Measurements from ENCODE around the gene RPS24.

RPS24 gene

GRCh38 chr10:78007172-78007571 lies 26.5 kb upstream of the RPS24 start:
- Histone ChIP-seq H3K36me3 (ENCODE audit: insufficient read depth, low read length) (peaks cover 79% of the 10 kb centered on the region), H3K4me2 (ENCODE audit: low read length) (no peak overlapping the region), H3K27me3 (ENCODE audit: control insufficient read depth, insufficient read depth, low read length) (no peaks in the 10 kb centered on the region), H3K9me3 (replicated peaks; ENCODE audit: low read length) (no peaks in the 10 kb centered on the region), H3K4me1 (ENCODE audit: control insufficient read depth, insufficient read depth, low read length) (no peaks in the 10 kb centered on the region), H3K9ac (ENCODE audit: low read depth, low read length) (no peak overlapping the region), H3K4me3 (ENCODE audit: low read length) (no peak overlapping the region)

GRCh38 chr10:78009662-78010061 lies 24.0 kb upstream of the RPS24 start:
- H3K36me3 ChIP-seq (ENCODE audit: insufficient read depth, low read length) = peaks cover 83% of the 10 kb centered on the region

GRCh38 chr10:78010278-78010677 lies 23.4 kb upstream of the RPS24 start:
- no peaks in the 10 kb centered on the region for H3K4me1 ChIP-seq (ENCODE audit: control insufficient read depth, insufficient read depth, low read length)
- peaks cover 82% of the 10 kb centered on the region for H3K36me3 ChIP-seq (ENCODE audit: insufficient read depth, low read length)
- no peaks in the 10 kb centered on the region for H3K27me3 ChIP-seq (ENCODE audit: control insufficient read depth, insufficient read depth, low read length)
- H3K4me2 ChIP-seq (ENCODE audit: low read length) = no peak overlapping the region
- no peak overlapping the region for H3K4me3 ChIP-seq (ENCODE audit: low read length)
- H3K9me3 ChIP-seq (replicated peaks; ENCODE audit: low read length) = no peaks in the 10 kb centered on the region
- no peak overlapping the region for H3K9ac ChIP-seq (ENCODE audit: low read depth, low read length)

More at GRCh38 chr10:78009662-78010061, 24.0 kb upstream of the RPS24 start:
- no peaks in the 10 kb centered on the region for H3K4me1 ChIP-seq (ENCODE audit: control insufficient read depth, insufficient read depth, low read length)
- no peak overlapping the region for H3K9ac ChIP-seq (ENCODE audit: low read depth, low read length)
- no peak overlapping the region for H3K4me3 ChIP-seq (ENCODE audit: low read length)
- H3K27me3 ChIP-seq (ENCODE audit: control insufficient read depth, insufficient read depth, low read length) = no peaks in the 10 kb centered on the region
- H3K9me3 ChIP-seq (replicated peaks; ENCODE audit: low read length) = no peaks in the 10 kb centered on the region
- H3K4me2 ChIP-seq (ENCODE audit: low read length) = no peak overlapping the region

GRCh38 chr10:78011065-78011464 lies 22.6 kb upstream of the RPS24 start:
- Histone ChIP-seq H3K4me3 (ENCODE audit: low read length) (no peak overlapping the region), H3K4me2 (ENCODE audit: low read length) (no peak overlapping the region), H3K27me3 (ENCODE audit: control insufficient read depth, insufficient read depth, low read length) (no peaks in the 10 kb centered on the region), H3K36me3 (ENCODE audit: insufficient read depth, low read length) (peaks cover 82% of the 10 kb centered on the region), H3K9ac (ENCODE audit: low read depth, low read length) (no peak overlapping the region), H3K4me1 (ENCODE audit: control insufficient read depth, insufficient read depth, low read length) (no peaks in the 10 kb centered on the region), H3K9me3 (replicated peaks; ENCODE audit: low read length) (no peaks in the 10 kb centered on the region)

- Histone ChIP-seq H3K9ac (ENCODE audit: low read depth, low read length) (no peak overlapping the region), H3K4me2 (ENCODE audit: low read length) (no peak overlapping the region), H3K27me3 (ENCODE audit: control insufficient read depth, insufficient read depth, low read length) (no peaks in the 10 kb centered on the region), H3K9me3 (replicated peaks; ENCODE audit: low read length) (no peaks in the 10 kb centered on the region), H3K4me3 (ENCODE audit: low read length) (no peak overlapping the region), H3K36me3 (ENCODE audit: insufficient read depth, low read length) (peaks cover 80% of the 10 kb centered on the region), H3K4me1 (ENCODE audit: control insufficient read depth, insufficient read depth, low read length) (no peaks in the 10 kb centered on the region)
Measured at GRCh38 chr10:78013564-78013963, 20.1 kb upstream of the RPS24 start.

- no peaks in the 10 kb centered on the region for H3K4me1 ChIP-seq (ENCODE audit: control insufficient read depth, insufficient read depth, low read length)
- H3K27me3 ChIP-seq (ENCODE audit: control insufficient read depth, insufficient read depth, low read length) = no peaks in the 10 kb centered on the region
- no peak overlapping the region for H3K9ac ChIP-seq (ENCODE audit: low read depth, low read length)
- H3K4me2 ChIP-seq (ENCODE audit: low read length) = no peak overlapping the region
- H3K4me3 ChIP-seq (ENCODE audit: low read length) = no peak overlapping the region
- H3K36me3 ChIP-seq (ENCODE audit: insufficient read depth, low read length) = peaks cover 75% of the 10 kb centered on the region
- H3K9me3 ChIP-seq (replicated peaks; ENCODE audit: low read length) = no peaks in the 10 kb centered on the region
Measured at GRCh38 chr10:78015546-78015945, 18.1 kb upstream of the RPS24 start.

GRCh38 chr10:78017856-78018255 lies 15.8 kb upstream of the RPS24 start:
- Histone ChIP-seq H3K36me3 (ENCODE audit: insufficient read depth, low read length) (peaks cover 80% of the 10 kb centered on the region), H3K4me3 (ENCODE audit: low read length) (no peak overlapping the region), H3K4me2 (ENCODE audit: low read length) (no peak overlapping the region), H3K9ac (ENCODE audit: low read depth, low read length) (no peak overlapping the region), H3K9me3 (replicated peaks; ENCODE audit: low read length) (no peaks in the 10 kb centered on the region), H3K27me3 (ENCODE audit: control insufficient read depth, insufficient read depth, low read length) (no peaks in the 10 kb centered on the region), H3K4me1 (ENCODE audit: control insufficient read depth, insufficient read depth, low read length) (no peaks in the 10 kb centered on the region)

GRCh38 chr10:78019264-78019663 lies 14.4 kb upstream of the RPS24 start:
- no peak overlapping the region for H3K9ac ChIP-seq (ENCODE audit: low read depth, low read length)
- no peak overlapping the region for H3K4me2 ChIP-seq (ENCODE audit: low read length)
- H3K27me3 ChIP-seq (ENCODE audit: control insufficient read depth, insufficient read depth, low read length) = no peaks in the 10 kb centered on the region

GRCh38 chr10:78021201-78021600 lies 12.5 kb upstream of the RPS24 start:
- H3K4me1 ChIP-seq (ENCODE audit: control insufficient read depth, insufficient read depth, low read length) = peaks cover 12% of the 10 kb centered on the region
- peaks cover 77% of the 10 kb centered on the region for H3K36me3 ChIP-seq (ENCODE audit: insufficient read depth, low read length)
- no peaks in the 10 kb centered on the region for H3K9me3 ChIP-seq (replicated peaks; ENCODE audit: low read length)

More at GRCh38 chr10:78019264-78019663, 14.4 kb upstream of the RPS24 start:
- Histone ChIP-seq H3K36me3 (ENCODE audit: insufficient read depth, low read length) (peaks cover 80% of the 10 kb centered on the region), H3K9me3 (replicated peaks; ENCODE audit: low read length) (no peaks in the 10 kb centered on the region), H3K4me1 (ENCODE audit: control insufficient read depth, insufficient read depth, low read length) (no peaks in the 10 kb centered on the region), H3K4me3 (ENCODE audit: low read length) (no peak overlapping the region)

GRCh38 chr10:78023741-78024140 lies 9.9 kb upstream of the RPS24 start:
- H3K9ac ChIP-seq (ENCODE audit: low read depth, low read length) = no peak overlapping the region
- H3K27me3 ChIP-seq (ENCODE audit: control insufficient read depth, insufficient read depth, low read length) = no peaks in the 10 kb centered on the region
- peaks cover 28% of the 10 kb centered on the region for H3K4me1 ChIP-seq (ENCODE audit: control insufficient read depth, insufficient read depth, low read length)
- H3K36me3 ChIP-seq (ENCODE audit: insufficient read depth, low read length) = peaks cover 65% of the 10 kb centered on the region
- no peak overlapping the region for H3K4me3 ChIP-seq (ENCODE audit: low read length)
- H3K9me3 ChIP-seq (replicated peaks; ENCODE audit: low read length) = no peaks in the 10 kb centered on the region
- no peak overlapping the region for H3K4me2 ChIP-seq (ENCODE audit: low read length)

More at GRCh38 chr10:78021201-78021600, 12.5 kb upstream of the RPS24 start:
- Histone ChIP-seq H3K9ac (ENCODE audit: low read depth, low read length) (no peak overlapping the region), H3K4me3 (ENCODE audit: low read length) (no peak overlapping the region), H3K27me3 (ENCODE audit: control insufficient read depth, insufficient read depth, low read length) (no peaks in the 10 kb centered on the region), H3K4me2 (ENCODE audit: low read length) (no peak overlapping the region)

- Histone ChIP-seq H3K9me3 (replicated peaks; ENCODE audit: low read length) (no peaks in the 10 kb centered on the region), H3K4me3 (ENCODE audit: low read length) (peak overlapping the region; percentile 10), H3K27me3 (ENCODE audit: control insufficient read depth, insufficient read depth, low read length) (no peaks in the 10 kb centered on the region), H3K36me3 (ENCODE audit: insufficient read depth, low read length) (peaks cover 52% of the 10 kb centered on the region), H3K4me1 (ENCODE audit: control insufficient read depth, insufficient read depth, low read length) (peaks cover 34% of the 10 kb centered on the region), H3K4me2 (ENCODE audit: low read length) (peak overlapping the region; percentile 64), H3K9ac (ENCODE audit: low read depth, low read length) (peak overlapping the region; percentile 44)
Measured at GRCh38 chr10:78025685-78026364, 7.8 kb upstream of the RPS24 start.
